ENCODE data around the gene COPS7B.
"Not testable (repeated sequence)": the region's sequence is repeated elsewhere in the genome, so short reads cannot be mapped to it uniquely, and the experiment has no call there.

COPS7B gene

DNA sequence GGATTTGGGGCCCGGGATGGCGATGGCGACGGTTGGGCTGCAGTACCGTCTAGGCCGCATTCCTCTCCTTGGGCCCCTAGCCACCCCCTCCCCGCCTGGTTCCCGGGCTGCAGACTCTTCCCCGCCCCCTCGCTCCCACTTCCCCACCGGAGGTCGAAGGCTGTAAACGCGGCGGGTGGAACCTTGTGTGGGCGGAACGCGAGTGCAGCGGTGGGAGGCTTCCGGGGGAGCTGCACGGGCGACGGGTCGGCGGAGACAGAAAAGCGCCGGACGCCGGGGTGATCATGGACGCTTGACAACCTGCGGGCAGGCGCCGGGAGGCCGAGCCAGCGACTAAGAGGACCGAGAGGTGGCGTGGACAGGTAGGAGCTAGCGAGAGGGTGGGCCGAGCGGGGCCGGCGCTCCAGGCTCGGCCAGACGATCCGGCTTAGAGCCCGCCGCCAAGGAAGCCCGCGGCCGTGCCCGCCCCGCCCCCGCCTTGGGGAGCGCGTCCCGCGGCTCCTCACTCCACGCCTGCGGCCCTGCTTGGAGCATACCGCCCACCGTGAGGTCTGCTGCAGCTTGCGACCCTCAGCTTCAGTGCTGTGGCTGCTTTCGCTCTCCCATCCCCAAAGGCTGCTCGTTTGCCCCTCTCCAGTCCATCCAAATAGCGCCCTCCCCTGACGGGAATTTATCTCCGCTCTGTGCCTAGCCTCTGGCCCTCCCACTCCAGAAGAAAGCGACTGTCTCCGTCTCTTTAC, at the start of gene COPS7B:
Gene COPS7B, plus strand, starts transcription at position 269 of the 740 bp plus-strand sequence. CDS start 2,126 bp downstream, outside the sequence.
- DNase-seq, result peak; percentile 83

DNA sequence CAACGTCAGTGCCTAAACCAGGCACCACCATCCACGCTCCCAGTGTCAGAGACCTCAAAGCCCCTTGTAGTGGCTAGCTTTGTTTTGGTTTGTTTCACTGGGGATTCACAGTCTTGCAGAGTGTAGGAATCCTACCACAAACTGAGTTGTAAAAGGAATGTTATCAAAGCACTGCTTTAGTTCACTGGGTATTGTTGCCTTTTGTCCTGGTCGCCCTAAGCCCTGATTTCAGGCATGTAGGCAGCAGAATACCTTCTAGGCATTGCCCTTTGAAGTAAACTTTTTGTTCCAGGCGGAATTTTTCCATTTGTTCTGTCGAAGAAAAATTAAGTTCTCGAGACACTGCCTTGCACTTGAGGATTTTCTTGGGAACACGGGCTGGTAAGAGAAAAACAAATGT, 48.5 kb upstream of the COPS7B start:
- no peak for DNase-seq

DNA sequence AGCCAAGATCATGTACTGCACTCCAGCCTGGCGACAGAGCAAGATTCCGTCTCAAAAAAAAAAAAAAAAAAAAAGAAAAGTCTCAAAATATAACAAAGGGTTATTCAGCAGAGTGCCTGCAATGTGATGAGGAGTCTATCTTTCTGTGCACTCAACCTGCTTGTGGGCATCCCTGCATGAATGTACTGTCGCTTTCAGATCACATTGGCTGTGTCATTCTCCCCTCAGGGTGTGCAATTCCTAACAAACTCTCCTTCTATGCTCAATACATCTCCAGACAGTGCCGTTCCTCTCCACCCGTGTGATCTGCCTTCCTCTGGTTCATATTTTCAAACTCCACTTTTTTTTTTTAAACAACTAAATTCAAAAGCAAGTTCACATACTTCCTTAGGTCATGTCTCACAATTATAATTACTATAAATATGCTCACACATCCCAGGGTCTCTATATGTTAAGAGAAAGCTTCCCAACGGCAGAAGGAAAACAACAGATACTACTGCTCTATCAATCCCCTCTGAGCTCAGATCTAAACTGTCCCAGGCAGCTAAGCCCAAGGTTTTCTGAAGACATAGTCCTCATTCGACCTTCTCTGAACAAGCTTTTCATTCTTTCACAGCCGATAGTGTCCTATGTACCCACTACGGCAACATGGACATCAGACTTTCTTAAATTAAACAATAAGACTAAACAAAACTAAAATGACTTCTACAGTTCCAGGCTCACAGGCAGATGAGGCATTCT, 42.7 kb upstream of the COPS7B start:
- no peak for DNase-seq

DNA sequence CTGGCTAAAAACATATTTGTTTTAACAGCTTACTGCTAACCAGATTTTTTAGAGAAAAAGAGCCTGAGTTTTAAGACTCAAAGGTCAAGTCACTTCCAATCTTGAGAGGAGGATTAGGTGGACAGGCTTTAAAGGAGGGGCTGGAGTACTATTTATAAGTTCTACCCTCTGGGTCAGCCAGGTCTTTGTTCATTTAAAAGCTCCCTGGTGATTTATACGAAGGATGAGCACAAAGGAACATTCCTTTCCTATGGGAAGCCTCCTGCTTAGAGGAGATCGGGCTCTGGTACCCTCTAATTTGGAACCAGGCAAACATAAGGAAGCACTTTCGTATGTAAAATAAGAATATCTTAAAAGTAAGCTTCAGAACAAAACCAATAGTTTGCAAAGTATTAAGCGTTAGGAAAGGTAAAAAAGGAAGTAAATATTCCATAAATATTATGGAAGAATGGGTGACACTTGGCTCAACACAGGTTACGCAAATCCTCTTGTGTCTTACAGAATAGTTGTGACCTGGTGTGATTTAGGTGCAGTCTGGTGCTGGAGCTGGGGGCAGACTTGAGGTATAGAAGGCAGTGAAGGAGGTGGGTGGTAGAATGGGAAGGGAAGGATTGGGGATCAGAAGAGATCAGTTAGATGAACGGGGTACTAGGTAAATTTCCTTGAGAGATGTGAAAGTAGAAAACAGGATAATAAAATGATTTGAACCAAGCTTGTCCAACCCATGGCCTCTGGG, 40.8 kb upstream of the COPS7B start:
- DNase-seq, result no peak

DNA sequence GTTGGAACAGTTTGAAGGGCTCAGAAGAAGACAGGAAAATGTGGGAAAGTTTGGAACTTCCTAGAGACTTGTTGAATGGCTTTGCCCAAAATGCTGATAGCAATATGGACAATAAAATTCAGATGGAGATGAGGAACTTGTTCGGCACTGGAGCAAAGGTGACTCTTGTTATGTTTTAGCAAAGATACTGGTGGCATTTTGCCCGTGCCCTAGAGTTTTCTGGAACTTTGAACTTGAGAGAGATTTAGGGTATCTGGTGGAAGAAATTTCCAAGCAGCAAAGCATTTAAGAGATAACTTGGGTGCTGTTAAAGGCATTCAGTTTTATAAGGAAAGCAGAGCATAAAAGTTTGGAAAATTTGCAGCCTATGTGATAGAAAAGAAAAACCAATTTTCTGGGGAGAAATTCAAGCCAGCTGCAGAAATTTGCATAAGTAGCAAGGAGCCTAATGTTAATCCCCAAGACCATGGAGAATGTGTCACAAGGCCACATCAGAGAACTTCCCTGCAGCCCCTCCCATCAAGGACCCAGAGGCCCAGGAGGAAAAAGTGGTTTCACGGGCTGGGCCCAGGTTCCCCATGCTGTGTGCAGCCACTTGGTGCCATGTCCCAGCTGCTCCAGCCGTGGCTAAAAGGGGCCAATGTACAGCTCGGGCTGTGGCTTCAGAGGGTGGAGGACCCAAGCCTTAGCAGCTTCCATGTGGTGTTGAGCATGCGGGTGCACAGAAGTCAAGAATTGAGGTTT, 37.9 kb upstream of the COPS7B start:
- DNase-seq, result not testable (repeated sequence)

DNA sequence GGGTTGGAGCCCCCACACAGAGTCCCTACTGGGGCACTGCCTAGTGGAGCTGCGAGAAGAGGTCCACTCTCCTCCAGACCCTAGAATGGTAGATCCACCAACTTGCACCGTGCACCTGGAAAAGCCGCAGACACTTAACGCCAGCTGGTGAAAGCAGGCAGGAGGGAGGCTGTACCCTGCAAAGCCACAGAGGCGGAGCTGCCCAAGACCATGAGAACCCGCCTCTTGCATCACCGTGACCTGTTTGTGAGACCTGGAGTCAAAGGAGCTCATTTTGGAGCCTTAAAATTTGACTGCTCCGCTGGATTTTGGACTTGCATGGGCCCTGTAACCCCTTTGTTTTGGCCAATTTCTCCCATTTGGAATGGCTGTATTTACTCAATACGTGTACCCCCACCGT, 37.2 kb upstream of the COPS7B start:
- not testable (repeated sequence) for DNase-seq

DNA sequence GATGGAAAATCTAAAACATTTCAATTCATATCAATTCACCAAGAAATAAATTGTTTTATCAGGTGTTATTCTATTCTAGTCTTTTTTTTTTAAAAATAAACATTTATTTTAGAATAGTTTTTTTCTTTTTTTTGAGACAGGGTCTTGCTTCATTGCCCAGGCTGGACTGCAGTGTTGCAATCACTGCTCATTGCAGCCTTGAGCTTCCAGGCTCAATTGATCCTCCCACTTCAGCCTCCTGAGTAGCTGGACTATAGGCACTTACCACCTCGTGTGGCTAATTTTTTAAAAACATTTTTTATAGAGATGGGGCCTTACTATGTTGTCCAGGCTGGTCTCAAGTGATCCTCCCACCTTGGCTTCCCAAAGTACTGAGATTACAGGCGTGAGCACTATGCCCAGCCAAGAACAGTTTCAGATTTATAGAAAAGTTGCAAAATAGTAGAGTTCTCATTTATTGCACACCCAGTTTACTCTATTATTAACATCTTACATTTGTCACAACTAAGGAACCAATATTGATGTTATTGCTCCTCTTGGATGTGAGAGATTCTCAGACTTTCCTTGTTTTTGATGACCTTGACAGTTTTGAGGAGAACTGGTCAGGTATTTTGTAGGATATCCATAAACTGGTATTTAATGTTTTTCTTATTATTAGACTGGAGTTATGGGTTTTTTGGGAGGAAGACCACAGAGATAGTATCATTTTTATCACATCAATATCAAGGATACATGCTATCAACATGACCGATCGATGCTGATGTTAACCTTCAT, 35.0 kb upstream of the COPS7B start:
- DNase-seq, result no peak

DNA sequence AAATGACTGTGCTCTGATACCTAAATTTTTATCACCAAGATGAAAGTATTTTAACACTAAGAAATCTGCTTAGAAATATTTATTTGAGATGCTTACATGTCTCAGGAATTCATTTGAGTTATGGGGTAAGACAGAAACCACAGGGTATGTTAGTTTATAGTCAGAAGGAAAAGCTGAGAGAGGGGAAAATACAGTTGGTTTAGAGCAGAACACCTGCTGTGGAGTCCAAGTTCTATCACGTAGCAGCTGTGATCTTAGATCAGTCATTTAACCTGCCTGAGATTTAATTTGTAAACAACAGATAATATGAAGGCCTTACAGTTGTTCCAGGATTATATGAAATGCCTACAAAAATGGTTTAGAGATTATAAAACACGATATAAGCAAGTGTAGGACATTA, 34.2 kb upstream of the COPS7B start:
- DNase-seq, result no peak

DNA sequence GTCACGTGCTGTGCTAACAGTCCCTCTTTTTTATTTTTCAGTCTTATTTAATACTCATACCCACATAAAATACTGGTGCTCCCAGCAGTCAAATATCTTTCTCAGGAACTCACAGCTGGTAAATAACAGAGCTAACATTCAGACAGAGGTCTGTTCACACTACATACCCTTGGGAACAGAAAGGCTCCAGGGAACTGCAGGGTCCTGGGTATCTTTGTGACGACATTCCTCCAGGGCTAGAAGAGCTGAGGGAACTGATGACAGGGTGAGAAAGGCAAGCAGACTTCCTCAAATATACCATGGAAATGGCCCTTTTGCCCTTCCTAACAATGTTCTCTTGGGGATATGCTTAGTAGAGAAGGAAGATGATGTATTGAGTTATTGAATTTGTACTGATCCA, 24.5 kb upstream of the COPS7B start:
- no peak for DNase-seq

DNA sequence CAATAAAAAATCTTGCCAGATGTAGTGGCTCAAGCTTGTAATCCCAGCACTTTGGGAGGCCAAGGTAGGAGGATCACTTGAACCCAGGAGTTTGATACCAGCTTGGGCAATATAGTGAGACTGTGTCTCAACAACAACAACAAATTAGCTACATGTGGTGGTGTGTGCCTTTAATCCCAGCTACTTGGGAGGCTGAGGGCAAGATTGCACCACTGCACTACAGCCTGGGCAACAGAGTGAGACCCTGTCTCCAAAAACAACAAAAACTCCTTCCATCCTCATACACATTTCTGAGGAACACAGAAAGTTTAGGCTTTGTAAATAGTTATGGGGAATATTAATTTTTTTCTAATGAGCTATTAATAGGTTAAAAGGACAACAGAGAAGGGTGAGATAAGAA, 22.1 kb upstream of the COPS7B start:
- DNase-seq, result no peak

DNA sequence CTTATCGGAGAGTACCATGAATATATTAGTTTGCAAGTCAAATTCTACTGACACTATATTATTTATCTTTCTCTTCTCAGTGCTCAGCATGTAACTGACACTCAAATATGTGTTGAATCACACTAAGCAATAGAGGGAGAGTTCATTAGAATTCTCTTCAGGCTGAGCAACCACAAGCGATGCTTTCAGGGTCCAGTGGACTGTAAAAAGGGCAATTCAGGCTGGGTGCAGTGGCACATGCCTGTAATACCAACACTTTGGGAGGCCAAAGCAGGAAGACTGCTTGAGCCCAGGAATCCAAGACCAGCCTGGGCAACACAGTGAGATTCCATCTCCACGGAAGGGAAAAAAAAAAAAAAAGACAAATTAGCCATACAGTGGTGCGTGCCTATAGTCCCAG, 21.5 kb upstream of the COPS7B start:
- DNase-seq, result no peak

DNA sequence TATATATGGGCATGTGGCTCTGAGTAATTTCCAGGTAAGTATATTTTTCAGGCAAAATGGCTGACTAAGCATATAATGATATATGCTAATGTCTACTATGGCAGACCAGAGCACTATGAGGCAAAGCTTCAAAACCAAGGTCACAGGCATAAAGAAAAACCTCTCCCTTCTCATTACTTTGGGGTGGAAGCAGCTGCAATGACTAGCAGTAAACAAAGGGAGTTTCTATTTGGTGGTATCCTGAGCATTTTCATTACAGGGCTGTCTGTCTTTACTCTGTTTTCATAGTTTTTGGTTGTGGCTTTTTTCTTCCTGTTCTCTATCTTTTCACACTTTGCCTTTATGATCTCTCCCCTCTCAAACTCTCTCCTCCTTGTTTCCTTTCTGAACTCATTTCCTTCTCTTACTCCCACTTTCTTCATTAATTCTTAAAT, 20.7 kb upstream of the COPS7B start:
- no peak for DNase-seq

DNA sequence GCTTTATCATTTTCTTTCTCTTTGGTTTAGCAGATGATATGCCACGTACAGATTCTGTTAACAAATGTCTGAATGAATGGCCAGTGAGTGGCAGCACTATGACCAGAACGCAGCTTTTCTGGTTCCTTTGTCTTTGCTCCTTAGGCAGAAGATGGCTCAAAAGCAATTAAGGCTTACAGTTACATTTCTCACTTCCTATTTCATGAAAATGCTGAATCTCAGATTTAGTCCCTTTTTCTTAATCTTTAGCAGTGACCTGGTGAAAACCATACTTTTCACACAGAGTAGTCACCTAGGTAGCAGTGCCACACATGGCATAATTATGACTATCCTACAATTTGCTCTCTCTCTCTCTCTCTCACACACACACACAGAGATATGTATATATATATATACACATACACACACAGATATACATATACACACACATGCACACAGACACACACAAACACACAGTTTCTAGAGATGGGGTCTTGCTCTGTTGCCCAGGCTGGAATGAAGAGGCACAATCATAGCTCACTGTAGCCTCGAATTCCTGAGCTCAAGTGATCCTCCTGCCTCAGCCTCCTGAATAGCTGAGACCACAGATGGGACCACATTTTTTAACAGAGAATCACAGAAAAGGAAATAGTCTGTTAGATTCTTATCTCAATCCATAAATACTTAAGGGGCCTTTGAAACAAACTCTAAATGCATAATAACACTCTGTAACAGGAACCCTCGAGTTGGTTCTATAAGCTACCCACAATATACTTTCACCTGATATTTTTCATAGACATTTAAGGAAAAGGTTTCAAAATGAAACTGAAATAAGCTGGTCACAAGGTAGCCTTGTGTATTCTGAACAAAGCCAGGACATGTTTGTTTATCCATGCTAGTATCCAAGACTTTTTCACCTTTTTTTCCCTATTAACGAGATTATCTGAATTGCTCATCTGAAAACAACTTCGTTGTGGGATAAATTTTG, 16.8 kb upstream of the COPS7B start:
- no peak for DNase-seq

DNA sequence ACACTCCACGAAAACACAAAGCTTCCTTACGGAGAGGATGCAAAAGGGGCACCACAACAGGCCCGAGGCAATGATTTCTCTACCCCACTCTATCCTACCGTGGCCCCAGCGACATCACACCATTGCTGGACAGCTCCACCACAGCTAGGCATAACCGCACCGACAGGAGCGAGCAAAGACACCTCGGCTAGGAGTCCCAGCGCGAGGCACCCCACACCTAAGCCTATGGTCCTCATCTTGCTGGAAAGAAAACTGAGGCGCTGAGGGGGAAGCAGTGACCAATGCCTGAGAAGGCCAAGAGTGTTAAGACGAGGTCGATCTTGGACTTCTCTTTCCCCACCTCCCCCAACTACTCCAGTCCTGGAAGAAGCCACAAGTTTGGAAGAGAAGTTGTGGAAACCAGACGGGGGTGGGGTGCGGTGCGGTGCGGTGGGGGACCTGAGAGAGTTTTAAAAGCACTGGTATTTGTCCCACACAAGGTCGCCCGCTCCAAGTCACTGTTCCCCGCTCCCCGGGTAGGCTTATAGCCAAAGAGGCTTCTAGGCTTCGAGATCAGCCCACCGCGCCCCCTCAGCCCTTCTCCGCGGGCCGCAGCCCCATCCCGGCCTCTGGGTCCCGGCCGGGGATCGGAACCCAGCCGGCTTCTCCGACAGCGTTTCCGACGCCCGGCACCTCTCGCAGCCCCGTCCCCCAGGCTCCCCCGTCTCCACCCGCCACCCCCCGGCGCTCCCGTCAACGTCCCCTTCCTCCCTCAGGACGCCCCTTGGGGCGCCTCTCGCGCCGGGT, 5.9 kb upstream of the COPS7B start:
- DNase-seq, result no peak

DNA sequence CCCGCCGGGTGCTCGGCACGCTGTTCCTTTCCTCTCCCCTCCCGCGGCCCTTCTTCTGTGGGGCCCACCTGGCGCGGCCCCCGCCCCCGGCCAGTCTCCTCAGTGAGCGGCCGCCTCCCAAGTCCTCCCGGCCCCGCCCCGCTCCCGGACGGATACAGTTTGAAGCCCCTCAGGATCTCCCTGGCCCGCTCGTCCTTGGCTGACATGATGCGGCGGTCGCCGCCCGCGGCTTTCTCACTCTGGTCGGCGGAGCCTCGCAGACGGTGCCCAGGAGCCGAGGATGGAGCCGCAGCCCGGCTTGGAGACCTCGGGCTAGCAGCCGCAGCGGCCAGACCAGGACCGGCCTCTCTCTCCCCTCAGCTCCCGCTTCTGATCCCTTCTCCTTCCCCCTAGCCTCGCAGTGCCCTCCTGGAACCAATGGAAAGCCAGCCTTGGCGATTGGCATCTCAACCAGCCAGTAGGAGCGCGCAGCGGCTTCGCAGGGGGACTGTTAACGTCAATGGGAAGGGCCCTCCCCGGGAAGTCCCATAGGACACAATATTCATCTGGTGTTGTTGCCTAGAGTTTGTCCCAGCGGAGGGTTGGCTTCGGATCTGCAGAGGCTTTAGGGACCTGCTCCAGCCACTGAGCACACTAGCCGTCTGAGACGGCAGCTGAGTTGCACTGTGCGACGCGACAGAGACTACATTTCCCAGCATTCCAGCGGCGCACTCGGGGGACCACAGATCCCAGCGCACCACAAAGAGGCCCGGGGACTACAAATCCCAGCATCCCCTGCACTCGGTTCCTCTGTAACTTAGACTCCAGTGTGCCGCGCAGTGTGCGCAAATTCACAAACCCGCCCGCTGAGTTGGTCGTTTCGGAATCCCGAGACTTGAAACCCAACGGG, 5.1 kb upstream of the COPS7B start, which contains the start of gene PDE6D:
Gene PDE6D, minus strand, starts transcription at position 374 of the 889 bp plus-strand sequence. Its CDS starts 168 bp downstream, at position 206.
- DNase-seq, result peak; percentile 94

DNA sequence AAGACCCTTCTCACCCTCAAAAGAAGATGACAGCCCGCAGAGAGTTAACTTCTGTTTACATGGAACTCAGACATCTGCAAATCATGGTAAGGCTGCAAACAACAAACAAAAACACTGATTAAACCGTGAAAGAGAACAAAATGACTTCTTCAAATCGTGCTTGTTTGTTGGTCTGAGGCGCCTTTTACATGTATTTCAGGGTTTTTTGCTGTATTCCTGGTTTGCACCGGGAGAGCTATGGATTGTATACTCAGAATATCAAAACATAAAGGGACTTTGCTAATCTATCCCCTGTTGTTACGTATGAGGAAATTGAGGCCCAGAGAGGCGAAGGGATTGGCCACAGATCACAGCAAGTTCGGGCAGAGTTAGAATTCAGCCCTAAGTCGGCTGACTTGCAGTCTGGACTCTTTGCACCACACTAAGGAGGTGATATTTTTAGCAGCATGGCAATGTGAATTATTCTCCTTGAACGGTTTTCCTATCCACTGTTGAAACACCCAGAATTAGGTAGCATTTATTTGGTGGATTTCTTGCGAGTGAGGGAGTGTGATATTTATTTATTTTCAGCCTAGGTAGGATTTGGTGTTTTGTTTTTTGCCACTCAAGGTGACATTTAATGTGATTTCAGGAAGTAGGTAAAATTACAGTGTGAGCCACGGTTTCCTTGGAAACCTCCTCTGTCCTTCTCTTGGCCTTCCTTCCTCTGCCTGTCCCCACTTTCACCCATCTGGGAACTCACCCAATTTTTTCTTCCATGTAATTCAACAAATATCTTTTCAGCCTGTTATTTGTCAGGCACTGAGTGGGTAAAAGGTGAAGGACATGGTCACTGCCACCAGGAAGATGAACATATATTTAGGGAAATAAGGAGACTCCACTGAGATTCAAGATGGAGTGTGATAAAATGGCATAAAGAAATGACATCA, 4.2 kb upstream of the COPS7B start:
- peak; percentile 32 for DNase-seq

DNA sequence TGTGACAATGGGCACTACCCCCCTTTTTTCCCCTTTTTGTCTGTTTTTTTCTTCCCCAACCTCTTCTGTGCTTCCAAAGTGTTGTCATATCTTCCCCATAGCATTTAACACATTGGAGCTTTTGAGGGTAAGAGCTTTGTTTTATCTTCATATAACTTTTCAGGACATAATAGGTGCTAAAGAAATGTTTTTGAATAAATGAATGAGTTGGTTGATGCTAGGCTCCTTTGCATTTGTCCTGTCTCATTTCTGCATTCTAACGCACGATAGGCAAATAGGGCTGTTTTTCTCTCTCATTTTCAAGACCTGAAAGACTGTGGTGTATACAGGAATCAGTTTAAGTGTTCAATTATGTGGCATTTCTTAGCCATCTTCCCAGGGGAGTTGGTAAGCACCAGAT, 832 bp upstream of the COPS7B start:
- DNase-seq, result no peak

DNA sequence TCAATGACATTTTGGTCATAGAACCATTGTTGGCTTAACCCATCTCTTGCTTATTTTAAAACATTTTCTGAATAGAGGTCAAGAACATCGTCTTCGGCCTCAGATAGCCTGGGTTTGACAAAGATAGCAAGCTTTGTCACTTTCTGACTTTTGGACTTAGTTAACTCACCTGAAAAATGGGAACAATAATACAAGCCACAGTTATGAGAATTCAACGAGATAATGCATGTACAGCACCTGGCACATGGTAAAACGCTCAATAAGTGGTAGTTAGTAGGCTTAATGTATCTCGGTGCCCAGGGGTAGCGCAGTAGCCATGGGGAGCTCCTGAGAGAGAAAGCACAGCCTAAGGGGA, 446 bp upstream of the COPS7B start:
- no peak for DNase-seq
